Measurements from ENCODE around the gene COG4. TPM values are rescaled to one million over a fixed set of nuclear protein-coding genes. Genes with fewer than 3 reads are reported as not detected.

The COG4 gene
- total and polyA plus RNA-seq, 2 experiments from 2014 or later: 28.8 to 38.1 TPM

DNA sequence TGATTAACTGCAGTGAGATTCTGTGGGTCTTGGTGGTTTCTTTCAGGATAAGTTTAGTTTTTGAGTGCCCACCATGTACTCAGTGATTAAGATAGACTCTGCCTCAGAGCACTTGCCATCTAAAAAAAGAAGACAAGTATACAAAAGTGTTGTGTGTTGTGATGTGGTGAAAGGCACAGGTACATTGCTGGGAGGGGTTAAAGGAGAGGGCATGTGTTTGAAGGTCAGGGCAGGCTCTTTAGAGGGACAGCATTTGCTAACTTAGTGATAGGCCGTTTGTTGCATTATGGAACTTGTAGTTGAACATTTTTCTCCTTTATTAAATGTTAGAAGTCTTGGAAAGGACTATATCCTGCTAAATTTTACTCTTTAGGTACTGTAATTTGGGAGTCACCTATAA, 26.7 kb upstream of the COG4 start:
- no peak overlapping the region; the same call in 1 of the 2 replicates for H3K27ac Mint-ChIP-seq
- H3K4me1 Mint-ChIP-seq: peaks cover 9% of the 10 kb centered on the region; the same call in 2 of the 3 replicates
- Histone ChIP-seq H2AFZ (no peak overlapping the region), H3F3A (replicated peaks; ENCODE audit: low read depth) (peaks cover 55% of the 10 kb centered on the region), H3K79me2 (replicated peaks; ENCODE audit: insufficient read depth) (peaks cover 91% of the 10 kb centered on the region), H3K4me1 (ENCODE audit: insufficient read depth) (no peaks in the 10 kb centered on the region; the same call in 1 of the 2 replicates), H3K4me2 (no peak overlapping the region), H4K20me1 (replicated peaks; ENCODE audit: insufficient read depth) (peaks cover 71% of the 10 kb centered on the region), H3K36me3 (ENCODE audit: insufficient read depth) (peaks cover 93% of the 10 kb centered on the region), H3K4me3 (no peak overlapping the region), H3K27ac (ENCODE audit: low read depth) (0 out of 2 replicates have a peak overlapping the region, but pooled peaks have one; percentile 52), H3K9me2 (ENCODE audit: insufficient read depth) (no peaks in the 10 kb centered on the region), H3K27me3 (ENCODE audit: insufficient read depth) (no peaks in the 10 kb centered on the region)
- ATAC-seq (no peak), DNase-seq (ENCODE audit: low spot score) (no peak)
- H3K36me3 Mint-ChIP-seq (ENCODE audit: low read depth): peaks cover 94% of the 10 kb centered on the region
- H3K9me3 Mint-ChIP-seq: no peaks in the 10 kb centered on the region
- H3K27me3 Mint-ChIP-seq (ENCODE audit: insufficient read depth, low read depth, poor library complexity): peaks cover 4% of the 10 kb centered on the region
- H3K4me3 Mint-ChIP-seq: no peak overlapping the region
- TF ChIP-seq, protein P1, sequence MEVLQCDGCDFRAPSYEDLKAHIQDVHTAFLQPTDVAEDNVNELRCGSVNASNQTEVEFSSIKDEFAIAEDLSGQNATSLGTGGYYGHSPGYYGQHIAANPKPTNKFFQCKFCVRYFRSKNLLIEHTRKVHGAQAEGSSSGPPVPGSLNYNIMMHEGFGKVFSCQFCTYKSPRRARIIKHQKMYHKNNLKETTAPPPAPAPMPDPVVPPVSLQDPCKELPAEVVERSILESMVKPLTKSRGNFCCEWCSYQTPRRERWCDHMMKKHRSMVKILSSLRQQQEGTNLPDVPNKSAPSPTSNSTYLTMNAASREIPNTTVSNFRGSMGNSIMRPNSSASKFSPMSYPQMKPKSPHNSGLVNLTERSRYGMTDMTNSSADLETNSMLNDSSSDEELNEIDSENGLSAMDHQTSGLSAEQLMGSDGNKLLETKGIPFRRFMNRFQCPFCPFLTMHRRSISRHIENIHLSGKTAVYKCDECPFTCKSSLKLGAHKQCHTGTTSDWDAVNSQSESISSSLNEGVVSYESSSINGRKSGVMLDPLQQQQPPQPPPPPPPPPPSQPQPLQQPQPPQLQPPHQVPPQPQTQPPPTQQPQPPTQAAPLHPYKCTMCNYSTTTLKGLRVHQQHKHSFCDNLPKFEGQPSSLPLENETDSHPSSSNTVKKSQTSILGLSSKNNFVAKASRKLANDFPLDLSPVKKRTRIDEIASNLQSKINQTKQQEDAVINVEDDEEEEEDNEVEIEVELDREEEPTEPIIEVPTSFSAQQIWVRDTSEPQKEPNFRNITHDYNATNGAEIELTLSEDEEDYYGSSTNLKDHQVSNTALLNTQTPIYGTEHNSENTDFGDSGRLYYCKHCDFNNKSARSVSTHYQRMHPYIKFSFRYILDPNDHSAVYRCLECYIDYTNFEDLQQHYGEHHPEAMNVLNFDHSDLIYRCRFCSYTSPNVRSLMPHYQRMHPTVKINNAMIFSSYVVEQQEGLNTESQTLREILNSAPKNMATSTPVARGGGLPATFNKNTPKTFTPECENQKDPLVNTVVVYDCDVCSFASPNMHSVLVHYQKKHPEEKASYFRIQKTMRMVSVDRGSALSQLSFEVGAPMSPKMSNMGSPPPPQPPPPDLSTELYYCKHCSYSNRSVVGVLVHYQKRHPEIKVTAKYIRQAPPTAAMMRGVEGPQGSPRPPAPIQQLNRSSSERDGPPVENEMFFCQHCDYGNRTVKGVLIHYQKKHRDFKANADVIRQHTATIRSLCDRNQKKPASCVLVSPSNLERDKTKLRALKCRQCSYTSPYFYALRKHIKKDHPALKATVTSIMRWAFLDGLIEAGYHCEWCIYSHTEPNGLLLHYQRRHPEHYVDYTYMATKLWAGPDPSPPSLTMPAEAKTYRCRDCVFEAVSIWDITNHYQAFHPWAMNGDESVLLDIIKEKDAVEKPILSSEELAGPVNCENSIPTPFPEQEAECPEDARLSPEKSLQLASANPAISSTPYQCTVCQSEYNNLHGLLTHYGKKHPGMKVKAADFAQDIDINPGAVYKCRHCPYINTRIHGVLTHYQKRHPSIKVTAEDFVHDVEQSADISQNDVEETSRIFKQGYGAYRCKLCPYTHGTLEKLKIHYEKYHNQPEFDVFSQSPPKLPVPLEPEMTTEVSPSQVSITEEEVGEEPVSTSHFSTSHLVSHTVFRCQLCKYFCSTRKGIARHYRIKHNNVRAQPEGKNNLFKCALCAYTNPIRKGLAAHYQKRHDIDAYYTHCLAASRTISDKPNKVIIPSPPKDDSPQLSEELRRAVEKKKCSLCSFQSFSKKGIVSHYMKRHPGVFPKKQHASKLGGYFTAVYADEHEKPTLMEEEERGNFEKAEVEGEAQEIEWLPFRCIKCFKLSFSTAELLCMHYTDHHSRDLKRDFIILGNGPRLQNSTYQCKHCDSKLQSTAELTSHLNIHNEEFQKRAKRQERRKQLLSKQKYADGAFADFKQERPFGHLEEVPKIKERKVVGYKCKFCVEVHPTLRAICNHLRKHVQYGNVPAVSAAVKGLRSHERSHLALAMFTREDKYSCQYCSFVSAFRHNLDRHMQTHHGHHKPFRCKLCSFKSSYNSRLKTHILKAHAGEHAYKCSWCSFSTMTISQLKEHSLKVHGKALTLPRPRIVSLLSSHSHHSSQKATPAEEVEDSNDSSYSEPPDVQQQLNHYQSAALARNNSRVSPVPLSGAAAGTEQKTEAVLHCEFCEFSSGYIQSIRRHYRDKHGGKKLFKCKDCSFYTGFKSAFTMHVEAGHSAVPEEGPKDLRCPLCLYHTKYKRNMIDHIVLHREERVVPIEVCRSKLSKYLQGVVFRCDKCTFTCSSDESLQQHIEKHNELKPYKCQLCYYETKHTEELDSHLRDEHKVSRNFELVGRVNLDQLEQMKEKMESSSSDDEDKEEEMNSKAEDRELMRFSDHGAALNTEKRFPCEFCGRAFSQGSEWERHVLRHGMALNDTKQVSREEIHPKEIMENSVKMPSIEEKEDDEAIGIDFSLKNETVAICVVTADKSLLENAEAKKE (CRISPR knock-in tag; IDR thresholded peaks at IDR 0.05): no peak
- TF ChIP-seq ZNF331 (CRISPR knock-in tag; IDR thresholded peaks at IDR 0.05; ENCODE audit: low read depth): no peak
- TF ChIP-seq POLR2AphosphoS5 (IDR thresholded peaks at IDR 0.05; ENCODE audit: low read depth): no peak
- no peak for TF ChIP-seq JUNB (IDR thresholded peaks at IDR 0.05; ENCODE audit: unreplicated experiment)
- TF ChIP-seq NANOG (IDR thresholded peaks at IDR 0.05; ENCODE audit: borderline replicate concordance): no peak
- TF ChIP-seq EZH2 (IDR thresholded peaks at IDR 0.05; ENCODE audit: low read depth, unreplicated experiment): no peak

DNA sequence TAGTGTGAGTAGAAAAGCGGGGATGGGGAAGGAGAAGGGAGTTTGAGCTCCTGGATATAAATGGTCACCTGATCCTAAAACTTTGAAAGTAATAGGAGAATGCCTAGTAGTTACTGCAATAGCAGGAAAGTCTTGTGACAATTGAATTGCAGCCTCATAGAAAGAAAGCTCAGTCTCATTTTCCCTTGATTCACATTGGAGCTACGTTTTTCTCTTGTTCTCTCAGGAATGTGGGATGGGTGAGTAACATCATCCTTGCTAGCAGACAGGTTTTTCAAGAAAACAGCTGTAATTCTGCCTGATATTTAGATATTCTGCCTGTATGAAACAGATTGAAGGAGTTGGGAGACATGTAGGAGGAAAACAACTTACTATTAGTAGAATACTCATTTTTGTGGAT, 25.6 kb upstream of the COG4 start:
- Mint-ChIP-seq H3K9me3 (no peaks in the 10 kb centered on the region), H3K36me3 (ENCODE audit: low read depth) (peaks cover 93% of the 10 kb centered on the region)
- peaks cover 92% of the 10 kb centered on the region for H3K79me2 ChIP-seq (replicated peaks; ENCODE audit: insufficient read depth)
- TF ChIP-seq CREB1 (CRISPR knock-in tag; IDR thresholded peaks at IDR 0.05; ENCODE audit: low read depth) (no peak), JUNB (IDR thresholded peaks at IDR 0.05; ENCODE audit: unreplicated experiment) (no peak), ZNF114 (CRISPR knock-in tag; IDR thresholded peaks at IDR 0.05) (no peak), EZH2 (IDR thresholded peaks at IDR 0.05; ENCODE audit: low read depth, unreplicated experiment) (no peak), STAT1 (IDR thresholded peaks at IDR 0.05; ENCODE audit: unreplicated experiment) (no peak), EZH2phosphoT487 (IDR thresholded peaks at IDR 0.05; ENCODE audit: unreplicated experiment) (no peak), NANOG (IDR thresholded peaks at IDR 0.05; ENCODE audit: borderline replicate concordance) (no peak)
- TF ChIP-seq, protein P2, sequence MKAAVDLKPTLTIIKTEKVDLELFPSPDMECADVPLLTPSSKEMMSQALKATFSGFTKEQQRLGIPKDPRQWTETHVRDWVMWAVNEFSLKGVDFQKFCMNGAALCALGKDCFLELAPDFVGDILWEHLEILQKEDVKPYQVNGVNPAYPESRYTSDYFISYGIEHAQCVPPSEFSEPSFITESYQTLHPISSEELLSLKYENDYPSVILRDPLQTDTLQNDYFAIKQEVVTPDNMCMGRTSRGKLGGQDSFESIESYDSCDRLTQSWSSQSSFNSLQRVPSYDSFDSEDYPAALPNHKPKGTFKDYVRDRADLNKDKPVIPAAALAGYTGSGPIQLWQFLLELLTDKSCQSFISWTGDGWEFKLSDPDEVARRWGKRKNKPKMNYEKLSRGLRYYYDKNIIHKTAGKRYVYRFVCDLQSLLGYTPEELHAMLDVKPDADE (IDR thresholded peaks at IDR 0.05): no peak

More for the DNA sequence above, 25.6 kb upstream of the COG4 start:
- Mint-ChIP-seq H3K27ac (no peak overlapping the region), H3K4me1 (peaks cover 6% of the 10 kb centered on the region; the same call in 2 of the 3 replicates), H3K27me3 (ENCODE audit: insufficient read depth, low read depth, poor library complexity) (peaks cover 6% of the 10 kb centered on the region), H3K4me3 (no peak overlapping the region)
- H3K36me3 ChIP-seq (ENCODE audit: insufficient read depth): peaks cover 93% of the 10 kb centered on the region
- H3K27me3 ChIP-seq (ENCODE audit: insufficient read depth): no peaks in the 10 kb centered on the region
- peaks cover 56% of the 10 kb centered on the region for H3F3A ChIP-seq (replicated peaks; ENCODE audit: low read depth)
- H3K4me2 ChIP-seq: no peak overlapping the region
- ATAC-seq (no peak), DNase-seq (ENCODE audit: low spot score) (no peak)
- H4K20me1 ChIP-seq (replicated peaks; ENCODE audit: insufficient read depth): peaks cover 82% of the 10 kb centered on the region
- no peaks in the 10 kb centered on the region for H3K9me2 ChIP-seq (ENCODE audit: insufficient read depth)
- no peaks in the 10 kb centered on the region; the same call in 1 of the 2 replicates for H3K4me1 ChIP-seq (ENCODE audit: insufficient read depth)
- no peak overlapping the region for H3K4me3 ChIP-seq
- no peak overlapping the region for H3K27ac ChIP-seq (ENCODE audit: low read depth)
- H2AFZ ChIP-seq: no peak overlapping the region
